ENCODE results near the gene SLC6A3. TPM values are rescaled to one million over a fixed set of nuclear protein-coding genes. Genes with fewer than 3 reads are reported as not detected.

Gene SLC6A3
- total and polyA plus RNA-seq, 10 donors = 0.02 to 0.27 (median 0.07) TPM; not detected in 4

GRCh38 chr5:1413611-1414241, 31.5 kb downstream of the SLC6A3 start:
- H3K27me3 ChIP-seq (replicated peaks in 1 of 7) = peaks cover 0 to 59% (median 10%) of the 10 kb centered on the region in 7 donors
- DNase-seq = peak; percentile 67
- intact Hi-C loops (cut with DNase I; ENCODE audit: low total_unique reads) = no loop called here
- no peaks in the 10 kb centered on the region for H3K9me3 ChIP-seq
- no peaks in the 10 kb centered on the region for H3K4me1 ChIP-seq
- no peaks in the 10 kb centered on the region for H3K36me3 ChIP-seq
- TF ChIP-seq, protein P1, sequence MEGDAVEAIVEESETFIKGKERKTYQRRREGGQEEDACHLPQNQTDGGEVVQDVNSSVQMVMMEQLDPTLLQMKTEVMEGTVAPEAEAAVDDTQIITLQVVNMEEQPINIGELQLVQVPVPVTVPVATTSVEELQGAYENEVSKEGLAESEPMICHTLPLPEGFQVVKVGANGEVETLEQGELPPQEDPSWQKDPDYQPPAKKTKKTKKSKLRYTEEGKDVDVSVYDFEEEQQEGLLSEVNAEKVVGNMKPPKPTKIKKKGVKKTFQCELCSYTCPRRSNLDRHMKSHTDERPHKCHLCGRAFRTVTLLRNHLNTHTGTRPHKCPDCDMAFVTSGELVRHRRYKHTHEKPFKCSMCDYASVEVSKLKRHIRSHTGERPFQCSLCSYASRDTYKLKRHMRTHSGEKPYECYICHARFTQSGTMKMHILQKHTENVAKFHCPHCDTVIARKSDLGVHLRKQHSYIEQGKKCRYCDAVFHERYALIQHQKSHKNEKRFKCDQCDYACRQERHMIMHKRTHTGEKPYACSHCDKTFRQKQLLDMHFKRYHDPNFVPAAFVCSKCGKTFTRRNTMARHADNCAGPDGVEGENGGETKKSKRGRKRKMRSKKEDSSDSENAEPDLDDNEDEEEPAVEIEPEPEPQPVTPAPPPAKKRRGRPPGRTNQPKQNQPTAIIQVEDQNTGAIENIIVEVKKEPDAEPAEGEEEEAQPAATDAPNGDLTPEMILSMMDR (IDR thresholded peaks at IDR 0.05 in 8 of 11, conservative IDR thresholded peaks at IDR 0.05 in 3 of 11) = no peak
- TF ChIP-seq POLR2AphosphoS5 (IDR thresholded peaks at IDR 0.05) (no peak), POLR2A (IDR thresholded peaks at IDR 0.05) (no peak)
- no peak overlapping the region for H3K27ac ChIP-seq
- WGBS, 5 donors = 73 to 90% (median 77%) methylated on average over 12 to 23 of the region's 23 CpGs
- no peak overlapping the region for H3K4me3 ChIP-seq

- DNase-seq = no peak
- H3K4me3 ChIP-seq = no peak overlapping the region
- no peaks in the 10 kb centered on the region for H3K9me3 ChIP-seq
- TF ChIP-seq POLR2A (IDR thresholded peaks at IDR 0.05) (no peak), POLR2AphosphoS5 (IDR thresholded peaks at IDR 0.05) (no peak)
- TF ChIP-seq, protein P1 (IDR thresholded peaks at IDR 0.05 in 8 of 11, conservative IDR thresholded peaks at IDR 0.05 in 3 of 11) = no peak
- no peak overlapping the region for H3K27ac ChIP-seq
- no peaks in the 10 kb centered on the region for H3K4me1 ChIP-seq
- intact Hi-C loops (cut with DNase I; ENCODE audit: low total_unique reads) = no loop called here
- no peaks in the 10 kb centered on the region for H3K36me3 ChIP-seq
- 59 to 69% (median 64%) methylated on average over 13 of the region's 13 CpGs for WGBS, 5 donors
- H3K27me3 ChIP-seq (replicated peaks in 1 of 7) = peaks cover 0 to 64% (median 14%) of the 10 kb centered on the region in 7 donors
Observed at GRCh38 chr5:1413211-1413610, 32.0 kb downstream of the SLC6A3 start.

GRCh38 chr5:1412621-1413020, 32.6 kb downstream of the SLC6A3 start:
- Histone ChIP-seq H3K36me3 (no peaks in the 10 kb centered on the region), H3K27me3 (replicated peaks in 1 of 7) (peaks cover 0 to 70% (median 14%) of the 10 kb centered on the region in 7 donors), H3K27ac (no peak overlapping the region), H3K9me3 (no peaks in the 10 kb centered on the region), H3K4me1 (no peaks in the 10 kb centered on the region), H3K4me3 (no peak overlapping the region)
- WGBS, 5 donors = 42 to 65% (median 58%) methylated on average over 10 of the region's 10 CpGs
- intact Hi-C loops (cut with DNase I; ENCODE audit: low total_unique reads) = no loop called here
- DNase-seq = peak; percentile 22
- TF ChIP-seq POLR2A (IDR thresholded peaks at IDR 0.05) (no peak), POLR2AphosphoS5 (IDR thresholded peaks at IDR 0.05) (no peak)
- TF ChIP-seq, protein P1 (IDR thresholded peaks at IDR 0.05 in 8 of 11, conservative IDR thresholded peaks at IDR 0.05 in 3 of 11) = no peak

GRCh38 chr5:1412163-1412562, 33.1 kb downstream of the SLC6A3 start:
- Histone ChIP-seq H3K27ac (no peak overlapping the region), H3K4me1 (no peaks in the 10 kb centered on the region), H3K36me3 (no peaks in the 10 kb centered on the region), H3K27me3 (replicated peaks in 1 of 7) (peaks cover 0 to 74% (median 14%) of the 10 kb centered on the region in 7 donors), H3K4me3 (no peak overlapping the region), H3K9me3 (no peaks in the 10 kb centered on the region)
- TF ChIP-seq, protein P1 (IDR thresholded peaks at IDR 0.05 in 8 of 11, conservative IDR thresholded peaks at IDR 0.05 in 3 of 11) = no peak
- TF ChIP-seq POLR2AphosphoS5 (IDR thresholded peaks at IDR 0.05) (no peak), POLR2A (IDR thresholded peaks at IDR 0.05) (no peak)
- intact Hi-C loops (cut with DNase I; ENCODE audit: low total_unique reads) = no loop called here
- 40 to 52% (median 44%) methylated on average over 9 to 16 of the region's 16 CpGs for WGBS, 5 donors
- peak; percentile 67 for DNase-seq

All from spleen (tissue), 11 donors.